CD4-positive, alpha-beta T cell treated with Interleukin-10 for 1 hour (primary cell): ENCODE results near the gene OBP2B.
"Not testable (repeated sequence)": the region's sequence is repeated elsewhere in the genome, so short reads cannot be mapped to it uniquely, and the experiment has no call there.

ENCODE experiments used
- DNase-seq: peaks from one replicate; pipeline ENCODE4 v3.0.0-alpha.2; 2020

OBP2B gene

GRCh38 chr9:133221177-133221809, 12.2 kb upstream of the OBP2B start:
- no peak for DNase-seq

DNA sequence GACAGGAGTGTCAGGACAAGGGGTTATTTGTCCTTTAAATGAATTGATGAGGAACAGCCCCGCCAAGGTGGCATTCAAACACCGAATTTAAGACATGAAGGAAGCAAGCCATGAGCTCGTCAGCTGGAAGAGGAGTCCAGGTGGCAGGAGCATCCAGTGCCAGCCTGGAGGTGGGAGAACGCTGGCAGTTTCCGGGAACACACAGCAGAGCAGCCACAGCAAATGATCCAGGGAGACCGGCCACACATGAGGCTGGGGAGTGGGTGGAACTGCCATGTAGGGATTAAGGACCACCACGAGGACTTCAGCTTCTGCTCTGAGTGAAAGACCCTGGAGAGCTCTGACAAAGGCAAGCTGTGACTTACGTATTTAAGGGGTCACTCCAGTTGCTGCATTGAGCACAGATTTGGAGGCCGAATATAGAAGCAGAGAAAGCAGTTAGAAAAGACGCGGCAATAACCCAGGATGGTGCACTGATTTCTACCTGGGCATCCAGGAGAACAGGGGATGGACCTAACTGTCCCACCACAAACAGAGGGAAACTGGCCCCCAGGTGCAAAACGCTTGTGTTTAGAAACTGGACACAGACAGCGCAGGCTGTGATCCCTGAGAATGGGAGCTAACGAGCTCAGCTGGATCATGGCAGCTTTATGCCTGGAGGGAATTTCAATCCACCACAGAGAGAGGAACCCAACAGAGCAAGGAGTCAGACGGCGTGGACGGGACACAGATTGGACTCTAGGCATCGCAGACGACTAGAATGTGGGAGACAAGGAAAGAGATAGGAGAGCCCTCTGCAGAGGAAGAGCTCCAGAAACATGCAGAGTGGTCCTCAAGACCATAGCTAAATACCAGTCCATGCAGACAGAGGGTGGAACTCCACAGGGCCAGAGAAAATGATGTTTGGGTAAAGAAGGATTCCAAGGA, 9.3 kb upstream of the OBP2B start:
- not testable (repeated sequence) for DNase-seq

DNA sequence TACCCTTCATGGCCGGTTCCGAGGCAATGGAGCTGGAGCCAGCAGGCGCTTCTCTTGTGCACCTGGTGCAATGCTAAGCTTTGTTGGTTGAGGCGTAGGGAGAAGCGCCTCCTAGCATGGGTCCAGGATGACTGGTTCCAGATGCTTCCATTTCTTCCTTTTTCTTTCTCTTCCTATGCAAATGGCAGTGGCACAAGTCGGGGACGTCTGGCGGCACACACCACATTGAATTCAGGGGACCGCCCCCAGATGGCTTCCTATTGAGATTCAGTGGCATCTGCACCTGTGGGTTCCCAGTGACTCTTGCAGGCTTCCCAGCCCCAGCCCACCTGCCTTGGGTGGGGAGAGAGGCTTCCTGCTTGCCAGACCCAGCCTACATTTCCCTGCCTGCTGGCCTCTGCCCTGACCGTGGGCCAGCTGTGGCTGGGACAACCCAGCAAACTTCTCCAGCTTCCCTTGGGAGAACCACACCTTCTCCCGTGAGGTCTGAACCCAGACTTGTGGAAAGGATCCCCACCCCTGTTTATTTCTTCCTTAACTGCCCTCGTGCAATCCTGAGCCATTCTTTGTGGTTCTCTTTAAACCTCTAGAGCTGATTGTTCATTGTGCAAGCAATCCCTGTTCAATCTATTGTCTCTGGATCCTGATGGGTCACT, 8.4 kb upstream of the OBP2B start:
- not testable (repeated sequence) for DNase-seq

DNA sequence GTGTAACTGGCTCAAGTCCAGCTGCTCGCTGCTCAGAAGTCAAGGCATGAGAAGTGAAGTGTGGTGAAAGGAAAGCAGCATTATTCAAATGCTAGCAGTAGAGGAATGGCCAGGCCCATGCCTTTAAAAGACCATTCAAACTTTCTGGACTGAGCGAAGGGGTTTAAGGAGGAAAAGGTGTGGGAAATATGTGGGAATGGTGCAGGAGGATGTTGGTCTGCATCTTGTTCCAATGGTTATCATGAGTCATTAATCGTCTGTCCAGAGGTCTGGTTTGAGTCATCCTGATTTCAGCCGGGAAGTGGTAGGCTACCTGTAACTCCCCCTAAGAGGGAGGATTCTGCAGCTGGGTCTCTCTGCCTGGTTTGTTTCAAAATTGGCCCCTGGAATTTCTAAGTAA, 5.2 kb upstream of the OBP2B start:
- not testable (repeated sequence) for DNase-seq

DNA sequence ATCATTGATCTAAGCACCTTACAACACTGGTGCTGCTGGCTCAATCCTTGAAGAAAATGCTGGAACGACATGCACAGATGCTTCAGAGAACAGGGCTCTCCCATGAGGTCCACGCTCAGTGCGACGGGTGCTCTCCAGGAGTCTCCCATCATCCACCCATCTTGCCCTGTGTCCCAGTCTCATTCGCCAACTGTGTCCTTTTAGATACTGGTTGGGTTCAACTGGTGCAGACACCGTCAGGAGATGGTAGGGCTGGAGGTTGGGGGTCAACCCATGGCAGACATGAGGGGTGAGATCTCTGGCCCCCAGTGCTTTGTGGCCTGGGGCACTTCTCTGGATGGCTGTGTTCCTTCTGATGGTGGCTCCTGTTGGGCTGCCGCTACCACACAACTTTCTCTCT, 1.6 kb upstream of the OBP2B start:
- DNase-seq, result no peak

DNA sequence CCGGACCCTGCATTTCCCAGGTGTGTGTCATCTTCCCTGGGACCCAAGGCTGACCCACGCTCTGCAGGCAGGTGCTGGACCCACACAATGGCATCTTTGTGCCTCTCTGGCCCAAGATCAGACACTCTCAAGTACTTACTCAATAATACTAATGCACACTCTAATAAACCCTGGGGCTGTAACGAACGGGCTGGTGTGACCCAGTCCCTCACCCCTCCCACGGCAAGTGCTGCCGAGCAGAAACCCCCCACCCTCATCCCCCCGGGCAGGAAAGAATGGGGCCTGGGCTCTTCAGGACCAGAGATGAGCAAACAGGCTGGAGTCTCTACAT, 1.1 kb upstream of the OBP2B start:
- no peak for DNase-seq

DNA sequence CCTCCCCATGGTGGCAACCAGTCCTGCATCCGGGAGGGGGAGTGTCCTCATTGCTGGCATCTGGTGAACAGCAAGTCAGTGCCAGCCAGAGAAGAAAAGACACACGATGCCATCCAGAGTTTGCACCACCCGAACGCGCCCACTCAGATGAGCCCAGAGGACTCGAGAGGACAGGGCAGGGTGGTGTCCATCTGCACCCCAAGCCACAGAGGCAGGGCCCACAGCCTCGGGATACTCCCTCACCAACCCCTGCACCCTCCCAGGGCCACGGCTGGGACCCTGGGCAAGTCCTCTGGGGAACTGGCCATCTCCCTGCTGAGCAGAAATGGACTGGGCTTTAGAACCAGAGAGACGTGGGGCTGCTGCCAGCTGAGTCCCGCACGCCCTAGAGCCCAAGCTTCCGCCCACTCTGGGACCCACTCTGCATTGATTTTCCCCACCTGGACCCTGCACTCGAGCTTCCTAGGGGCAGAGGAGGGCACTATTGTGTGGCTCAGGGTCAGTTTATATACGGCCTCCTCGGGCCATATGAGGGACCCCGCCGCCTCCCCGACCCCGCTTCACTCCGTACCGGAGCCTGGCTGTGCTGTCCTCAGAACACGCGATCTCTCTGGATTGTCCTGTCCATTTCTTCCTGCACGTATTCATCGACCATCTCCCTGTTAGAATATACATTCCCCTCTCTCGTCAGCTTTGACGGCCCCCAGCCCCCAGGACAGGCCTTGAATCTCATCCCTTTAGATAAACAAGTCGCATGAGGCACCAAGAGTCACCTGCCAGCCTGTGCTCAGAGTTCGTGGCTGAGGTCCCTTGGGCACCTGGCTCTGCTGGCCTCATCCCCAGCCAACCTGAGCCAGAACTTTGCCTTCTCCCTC, 514 bp upstream of the OBP2B start:
- not testable (repeated sequence) for DNase-seq

GRCh38 chr9:133208171-133208879, 725 bp downstream of the OBP2B start:
- not testable (repeated sequence) for DNase-seq

DNA sequence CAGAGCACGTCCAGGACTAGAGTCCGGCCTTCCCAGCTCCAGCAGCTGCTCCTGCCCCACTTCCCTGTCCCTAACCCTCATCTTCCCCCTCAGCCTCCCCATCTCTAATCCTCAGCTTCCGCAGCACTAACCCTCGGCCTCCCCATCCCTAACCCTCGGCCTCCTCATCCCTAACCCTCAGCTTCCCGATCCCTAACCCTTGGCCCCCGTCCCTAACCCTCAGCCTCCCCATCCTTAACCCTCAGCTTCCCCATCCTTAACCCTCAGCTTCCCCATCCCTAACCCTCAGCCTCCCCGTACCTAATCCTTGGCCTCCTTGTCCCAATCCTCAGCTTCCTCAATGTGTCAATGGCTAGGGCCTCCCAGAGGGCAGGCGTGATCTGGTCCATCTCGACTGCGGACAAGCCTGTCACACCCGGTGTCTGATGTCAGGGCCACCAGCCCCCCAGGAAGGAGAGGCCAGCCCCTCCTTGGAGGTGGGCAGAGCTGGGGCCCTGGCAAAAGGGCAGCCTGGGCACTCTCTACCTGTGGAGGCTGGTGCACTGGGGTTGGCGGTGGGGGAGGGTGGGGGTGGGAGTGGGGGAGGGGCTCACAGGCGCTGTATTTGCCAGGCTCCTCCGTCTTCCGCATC, 1.4 kb downstream of the OBP2B start:
- DNase-seq, result no peak

GRCh38 chr9:133207021-133207531, 2.0 kb downstream of the OBP2B start:
- DNase-seq, result no peak

DNA sequence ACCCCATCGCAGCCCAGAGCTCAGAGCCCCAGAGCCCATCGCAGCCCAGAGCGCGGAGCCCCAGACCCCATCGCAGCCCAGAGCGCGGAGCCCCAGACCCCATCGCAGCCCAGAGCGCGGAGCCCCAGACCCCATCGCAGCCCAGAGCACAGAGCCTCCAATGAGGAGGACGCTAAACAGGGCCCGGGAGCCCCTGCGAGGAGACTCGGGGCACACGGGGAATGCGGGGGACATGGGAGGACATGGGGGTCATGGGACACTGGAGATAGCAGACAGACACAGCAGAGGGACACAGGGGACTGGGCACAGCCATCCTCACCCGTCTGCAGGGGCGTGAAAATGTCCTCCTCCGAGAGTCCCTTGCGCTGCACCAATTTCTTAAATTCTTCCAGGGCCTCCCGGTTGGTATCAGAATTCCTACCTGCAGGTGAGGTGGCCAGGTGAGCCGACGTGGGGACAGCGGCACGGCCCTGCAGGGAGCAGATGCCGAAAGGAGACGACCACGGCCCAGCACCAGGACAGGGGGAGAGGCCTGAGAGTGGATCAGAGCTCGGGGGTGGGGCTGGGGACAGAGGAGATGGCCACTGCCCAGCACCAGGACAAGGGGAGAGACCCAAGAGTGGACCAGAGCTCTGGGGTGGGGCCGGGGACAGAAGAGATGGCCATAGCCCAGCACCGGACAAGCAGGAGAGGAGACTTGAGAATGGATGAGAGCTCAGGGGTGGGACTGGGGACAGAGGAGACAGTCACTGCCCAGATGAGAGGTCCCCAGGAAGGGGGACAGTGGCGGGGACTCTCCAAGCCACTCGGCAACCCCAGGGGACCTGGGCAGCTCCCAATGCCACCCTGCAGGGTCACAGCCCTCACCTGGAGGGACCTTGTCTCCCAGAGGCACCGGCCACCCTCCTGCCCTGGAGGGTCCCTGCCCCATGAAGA, 2.8 kb downstream of the OBP2B start:
- no peak for DNase-seq

GRCh38 chr9:133205481-133205887, 3.6 kb downstream of the OBP2B start:
- DNase-seq, result not testable (repeated sequence)

DNA sequence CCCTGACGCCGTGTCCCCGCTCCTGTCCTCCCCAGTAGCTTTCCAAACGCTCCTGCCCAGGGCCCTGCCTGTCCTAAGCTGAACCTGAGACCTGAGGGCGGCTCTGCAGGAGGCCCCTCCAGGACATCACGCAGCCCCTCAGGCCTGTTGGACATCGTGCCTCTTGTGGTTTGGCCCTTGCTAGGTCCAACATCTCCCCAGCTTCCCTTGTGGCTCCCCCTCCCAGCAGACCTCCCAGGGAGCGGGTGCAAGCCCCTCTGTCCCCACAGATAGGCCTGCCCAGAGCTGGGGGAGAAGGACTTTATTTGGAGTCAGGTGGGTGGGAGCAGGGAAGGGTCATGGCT, 4.1 kb downstream of the OBP2B start:
- no peak for DNase-seq

- DNase-seq, result no peak
Observed at GRCh38 chr9:133204335-133204992, 4.6 kb downstream of the OBP2B start.

- no peak for DNase-seq
Observed at GRCh38 chr9:133203506-133204075, 5.5 kb downstream of the OBP2B start.

GRCh38 chr9:133202688-133203453, 6.2 kb downstream of the OBP2B start:
- no peak for DNase-seq

DNA sequence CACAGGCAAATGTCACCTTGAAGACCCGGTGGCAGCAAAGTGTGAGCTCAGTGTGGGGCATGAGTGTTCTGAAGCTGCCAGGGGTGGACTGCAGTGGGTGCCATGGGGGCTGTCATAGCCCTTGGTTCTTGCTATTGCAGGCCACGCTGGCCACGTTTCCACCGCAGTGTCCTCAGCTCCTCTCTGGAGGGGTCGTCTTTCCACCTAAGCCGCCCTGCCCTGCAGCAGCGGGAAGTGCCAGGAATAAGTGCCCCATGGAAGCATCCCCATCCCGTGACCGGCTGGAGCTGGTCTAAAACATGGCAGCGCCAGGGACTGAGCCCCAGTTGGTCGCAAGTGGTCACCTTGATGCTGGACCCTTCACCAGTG, 6.9 kb downstream of the OBP2B start:
- DNase-seq, result no peak

DNA sequence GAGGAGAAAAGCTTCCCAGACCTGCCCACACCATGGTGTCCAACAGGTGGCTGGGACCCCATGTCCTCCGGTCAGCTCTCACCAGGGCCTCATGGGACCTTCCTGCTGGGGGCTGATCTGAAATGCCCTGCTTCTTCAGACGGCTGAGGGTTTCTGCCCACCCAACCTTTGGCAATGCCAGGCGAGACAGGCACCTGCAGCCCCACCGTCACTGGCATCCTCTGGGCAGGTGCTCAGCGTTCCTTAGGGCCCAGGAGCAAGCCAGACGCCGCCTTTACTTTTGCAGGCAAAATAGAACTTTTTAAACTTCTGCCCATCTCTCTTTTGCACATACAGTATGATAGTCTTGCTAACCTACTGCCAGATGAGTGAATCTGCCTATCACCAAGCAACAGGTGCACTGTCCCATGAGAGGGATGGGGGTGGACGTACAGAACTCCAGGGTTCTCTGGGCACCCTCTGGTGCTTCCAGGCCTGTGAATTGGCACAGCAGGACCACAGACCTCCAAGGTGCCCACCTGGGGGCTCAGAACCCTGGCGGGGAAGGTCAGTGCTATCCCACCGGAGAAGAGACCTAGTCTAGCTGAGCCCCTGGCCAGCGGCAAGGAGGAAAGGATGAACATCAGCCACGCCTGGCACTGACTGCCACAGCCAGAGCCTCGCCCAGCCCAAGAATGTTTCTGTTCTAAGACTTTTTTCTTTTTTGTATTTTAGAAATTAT, 7.5 kb downstream of the OBP2B start:
- DNase-seq, result no peak
